WTC11 (cell line): Measurements from ENCODE around the gene TIGD3.

Source experiments
- CDX4 ChIP-seq: fragments of 250-450 bp; sonication (Bioruptor Pico); IDR thresholded peaks from 2 replicates; pipeline ENCODE4 v1.9.0; 2021; ENCODE audit warnings: moderate library complexity, mild to moderate bottlenecking, inconsistent platforms, borderline replicate concordance
- CTCF ChIP-seq: fragments of 200-600 bp; IDR thresholded peaks from 2 replicates; pipeline ENCODE4 v1.8.0; 2022; ENCODE audit warnings: antibody characterized with exemption
- E2F1 ChIP-seq: sonication (generic); formaldehyde crosslinking; IDR thresholded peaks from 2 replicates; pipeline ENCODE4 v1.8.0; 2022; ENCODE audit warnings: mild to moderate bottlenecking, missing genetic modification reagents
- FOXK1 ChIP-seq: sonication (generic); formaldehyde crosslinking; IDR thresholded peaks from 2 replicates; pipeline ENCODE4 v1.8.0; 2022; ENCODE audit warnings: mild to moderate bottlenecking, moderate library complexity, missing genetic modification reagents
- IRF1 ChIP-seq: sonication (generic); formaldehyde crosslinking; IDR thresholded peaks from 2 replicates; pipeline ENCODE4 v1.8.0; 2023; ENCODE audit warnings: missing genetic modification reagents
- MAX ChIP-seq: sonication (generic); formaldehyde crosslinking; IDR thresholded peaks from 2 replicates; pipeline ENCODE4 v1.8.0; 2022; ENCODE audit warnings: mild to moderate bottlenecking, missing genetic modification reagents
- PREB ChIP-seq: sonication (generic); formaldehyde crosslinking; IDR thresholded peaks from 2 replicates; pipeline ENCODE4 v1.8.1; 2022; ENCODE audit warnings: mild to moderate bottlenecking, missing genetic modification reagents, moderate library complexity, borderline replicate concordance
- ZMAT4 ChIP-seq: fragments of 250-450 bp; sonication (Bioruptor Pico); IDR thresholded peaks from 2 replicates; pipeline ENCODE4 v1.9.0; 2021; ENCODE audit warnings: mild to moderate bottlenecking
- ZNF425 ChIP-seq: fragments of 250-450 bp; sonication (Bioruptor Pico); conservative IDR thresholded peaks from 2 replicates; pipeline ENCODE4 v1.9.0; 2021; ENCODE audit warnings: mild to moderate bottlenecking
- ZSCAN18 ChIP-seq: fragments of 250-450 bp; sonication (Bioruptor Pico); IDR thresholded peaks from 2 replicates; pipeline ENCODE4 v2.1.2; 2022; ENCODE audit warnings: mild to moderate bottlenecking, moderate library complexity

GRCh38 chr11:65329944-65330403, 24.6 kb upstream of the TIGD3 start:
- TF ChIP-seq CTCF: peak; percentile 79
- no peak for TF ChIP-seq IRF1
- no peak for TF ChIP-seq ZSCAN18 (CRISPR knock-in tag)
- TF ChIP-seq MAX (CRISPR knock-in tag): no peak
- no peak for TF ChIP-seq ZMAT4 (CRISPR knock-in tag)
- no peak for TF ChIP-seq E2F1 (CRISPR knock-in tag)
- no peak for TF ChIP-seq CDX4 (CRISPR knock-in tag)
- no peak for TF ChIP-seq ZNF425
- no peak for TF ChIP-seq PREB (CRISPR knock-in tag)
- no peak for TF ChIP-seq FOXK1 (CRISPR knock-in tag)
